Transverse colon (tissue), 4 donors: ENCODE data around the gene RBM47. TPM values are rescaled to one million over a fixed set of nuclear protein-coding genes. Genes with fewer than 3 reads are reported as not detected.

Source experiments
- DNase-seq: peaks from one replicate; pipeline ENCODE4 v3.0.0-alpha.2; 2019
- H3K27ac ChIP-seq, 4 donors: fragments of 200-600 bp; sonication (generic); 2 replicates each; pipeline ENCODE4 v1.5.1; 2016 to 2018; ENCODE audit warnings: inconsistent platforms in 4 of 4
- H3K27me3 ChIP-seq: fragments of 200-600 bp; sonication (generic); 2 replicates; pipeline ENCODE4 v1.5.1; 2017; ENCODE audit warnings: inconsistent platforms
- H3K36me3 ChIP-seq, 4 donors: fragments of 200-600 bp; sonication (generic); 2 replicates each; pipeline ENCODE4 v1.5.1; 2017 to 2019; ENCODE audit warnings: inconsistent platforms in 4 of 4
- H3K4me1 ChIP-seq, 4 donors: fragments of 200-600 bp; sonication (generic); 2 replicates each; pipeline ENCODE4 v1.5.1; 2017 to 2020; ENCODE audit warnings: inconsistent platforms in 4 of 4
- H3K4me3 ChIP-seq, 4 donors: fragments of 200-600 bp; sonication (generic); 1 replicate in 1 of 4; 2 replicates in 3 of 4; pipeline versions ENCODE4 v1.5.1 to v1.6.1; 2017 to 2019; ENCODE audit warnings: inconsistent platforms in 4 of 4
- H3K9me3 ChIP-seq, 2 donors: fragments of 200-600 bp; sonication (generic); 2 replicates each; pipeline ENCODE4 v1.5.1; 2017 to 2019; ENCODE audit warnings: inconsistent platforms in 2 of 2
- CTCF ChIP-seq, 5 experiments: fragments of 200-600 bp in 3 of 5; fragments of 450-650 bp in 2 of 5; sonication (generic) in 3 of 5; IDR thresholded peaks; 1 replicate in 2 of 5; 2 replicates in 3 of 5; pipeline ENCODE4 v1.5.1; 2016 to 2017; ENCODE audit warnings: antibody characterized with exemption in 5 of 5, inconsistent platforms in 3 of 5, mild to moderate bottlenecking in 2 of 5, moderate library complexity in 1 of 5
- EP300 ChIP-seq: sonication (generic); formaldehyde crosslinking; IDR thresholded peaks from one replicate; pipeline ENCODE4 v1.6.1; 2017; ENCODE audit warnings: antibody characterized with exemption, low read depth
- POLR2A ChIP-seq: fragments of 450-650 bp; IDR thresholded peaks from one replicate; pipeline ENCODE4 v1.6.1; 2016; ENCODE audit warnings: antibody characterized with exemption, mild to moderate bottlenecking, moderate library complexity
- POLR2AphosphoS5 ChIP-seq, 3 donors: sonication (generic); formaldehyde crosslinking; IDR thresholded peaks; one replicate each; pipeline ENCODE4 v1.6.1; 2016; ENCODE audit warnings: antibody characterized with exemption in 3 of 3
- WGBS, 2 donors: methylation state at CpG; one replicate each; pipeline ENCODE4 v1.1.5; 2018; ENCODE audit warnings: low coverage in 1 of 2; 5-methylcytosine and 5-hydroxymethylcytosine counted together
- in situ Hi-C, 4 donors: fragments of 200-750 bp; cut with MboI; loops; one replicate each; pipeline versions ENCODE4 v1.15.0 to v1.15.1; 2017; ENCODE audit warnings: low sequenced_read_pairs in 3 of 4, low pct_ligation_motif_present in 1 of 4, low pct_unique_long_range_greater_than_20kb in 1 of 4
- intact Hi-C: fragments of 100-400 bp; cut with DNase I; formaldehyde crosslinking; loops from one replicate; pipeline ENCODE4 v1.15.1; 2023; ENCODE audit warnings: low total_unique reads
- total RNA-seq, 4 donors: library from RNA; depleted of rRNA; stranded (reverse); fragments of >200 nt; gene quantifications; one replicate each; pipeline ENCODE4 v1.1.0, GENCODE V29; 2016

The RBM47 gene
- total RNA-seq, 4 donors from 2014 or later, result 273 to 667 (median 572) TPM

GRCh38 chr4:40587826-40588225, 41.8 kb downstream of the RBM47 start:
- H3K27me3 ChIP-seq, result no peaks in the 10 kb centered on the region
- intact Hi-C loops, result no loop called here
- no peak overlapping the region for H3K4me3 ChIP-seq
- no peaks in the 10 kb centered on the region for H3K36me3 ChIP-seq
- DNase-seq, result no peak
- peak overlapping the region in 1 of 4 donors; percentile 21 for H3K27ac ChIP-seq
- no peaks in the 10 kb centered on the region for H3K9me3 ChIP-seq
- TF ChIP-seq POLR2AphosphoS5 (IDR thresholded peaks at IDR 0.05) (no peak), EP300 (no peak), POLR2A (no peak), CTCF (IDR thresholded peaks at IDR 0.05) (no peak)
- WGBS, 2 donors, result 69 to 100% methylated on average over 1 to 3 of the region's 3 CpGs
- in situ Hi-C loops, result no loop called here
- H3K4me1 ChIP-seq, result peaks cover 0 to 5% (median 0%) of the 10 kb centered on the region in 4 donors

- peak overlapping the region; percentile 21 to 34 (median 26) for H3K27ac ChIP-seq
- H3K27me3 ChIP-seq, result no peaks in the 10 kb centered on the region
- no peak for DNase-seq
- 67 to 86% methylated on average over 1 to 2 of the region's 2 CpGs for WGBS, 2 donors
- TF ChIP-seq POLR2A, result no peak
- TF ChIP-seq POLR2AphosphoS5 (IDR thresholded peaks at IDR 0.05), result no peak
- no peak for TF ChIP-seq EP300
- no peak for TF ChIP-seq CTCF (IDR thresholded peaks at IDR 0.05)
- in situ Hi-C loops (no loop called here), intact Hi-C loops (no loop called here)
- no peaks in the 10 kb centered on the region for H3K36me3 ChIP-seq
- H3K4me1 ChIP-seq, result peaks cover 0 to 5% (median 0%) of the 10 kb centered on the region in 4 donors
- no peaks in the 10 kb centered on the region for H3K9me3 ChIP-seq
- H3K4me3 ChIP-seq, result no peak overlapping the region
Observed at GRCh38 chr4:40587351-40587750, 42.3 kb downstream of the RBM47 start.

- no peaks in the 10 kb centered on the region for H3K36me3 ChIP-seq
- no peaks in the 10 kb centered on the region for H3K27me3 ChIP-seq
- peak overlapping the region in 2 of 4 donors; percentile 21 to 26 for H3K27ac ChIP-seq
- DNase-seq, result no peak
- TF ChIP-seq POLR2A (no peak), CTCF (IDR thresholded peaks at IDR 0.05) (no peak), EP300 (no peak), POLR2AphosphoS5 (IDR thresholded peaks at IDR 0.05) (no peak)
- intact Hi-C loops, result no loop called here
- H3K4me3 ChIP-seq, result no peak overlapping the region
- H3K9me3 ChIP-seq, result no peaks in the 10 kb centered on the region
- peaks cover 0 to 5% (median 0%) of the 10 kb centered on the region in 4 donors for H3K4me1 ChIP-seq
- in situ Hi-C loops, result no loop called here
- 80 to 100% methylated on average over 2 to 8 of the region's 8 CpGs for WGBS, 2 donors
Observed at GRCh38 chr4:40586729-40587128, 42.9 kb downstream of the RBM47 start.

GRCh38 chr4:40586034-40586433, 43.6 kb downstream of the RBM47 start:
- H3K36me3 ChIP-seq, result no peaks in the 10 kb centered on the region
- no peaks in the 10 kb centered on the region for H3K27me3 ChIP-seq
- intact Hi-C loops (no loop called here), in situ Hi-C loops (no loop called here)
- DNase-seq, result no peak
- 74 to 81% methylated on average over 2 of the region's 2 CpGs for WGBS, 2 donors
- H3K4me3 ChIP-seq, result no peak overlapping the region
- TF ChIP-seq POLR2A, result no peak
- no peak for TF ChIP-seq POLR2AphosphoS5 (IDR thresholded peaks at IDR 0.05)
- TF ChIP-seq EP300, result no peak
- no peak for TF ChIP-seq CTCF (IDR thresholded peaks at IDR 0.05)
- no peaks in the 10 kb centered on the region for H3K9me3 ChIP-seq
- H3K27ac ChIP-seq, result peak overlapping the region in 1 of 4 donors; percentile 21
- peaks cover 0 to 5% (median 0%) of the 10 kb centered on the region in 4 donors for H3K4me1 ChIP-seq
